T-cell (primary cell): ENCODE measurements around the gene DGAT2. TPM values are rescaled to one million over a fixed set of nuclear protein-coding genes. Genes with fewer than 3 reads are reported as not detected.
A peak's percentile ranks its signal among the peaks of the same experiment; 100 is the strongest.

Experiments used
- ATAC-seq, 4 experiments: fragments of 200-7000 bp in 3 of 4; fragments of 150-1000 bp in 1 of 4; cut with Tn5 transposase; replicated peaks in 1 of 4; 1 replicate in 3 of 4; 2 replicates in 1 of 4; pipeline ENCODE4 v1.10.0; 2021; ENCODE audit warnings: moderate library complexity in 3 of 4, mild to moderate bottlenecking in 2 of 4, moderate number of reproducible peaks in 1 of 4
- CTCF ChIA-PET, 2 donors: fragments of 300-600 bp; sonication (Branson Sonifier 250); formaldehyde crosslinking; loops; one replicate each; lab custom pipeline; 2022; ENCODE audit warnings: antibody characterized with exemption in 2 of 2; lab: Charles Lee
- POLR2A ChIA-PET, 2 donors: fragments of 300-600 bp; sonication (Branson Sonifier 250); formaldehyde crosslinking; loops; one replicate each; lab custom pipeline; 2022; ENCODE audit warnings: antibody characterized with exemption in 2 of 2; lab: Charles Lee
- DNase-seq, 35 experiments: peaks; one replicate each; pipeline versions ENCODE4 v3.0.0 to v3.0.0-alpha.2; 2013 to 2023
- H3K27ac ChIP-seq: one replicate; pipeline ENCODE4 v1.5.1; 2013; ENCODE audit warnings: low read length
- H3K27me3 ChIP-seq, 2 experiments: replicated peaks in 1 of 2; 1 replicate in 1 of 2; 2 replicates in 1 of 2; pipeline versions ENCODE4 v1.6.1 to v1.7.0; 2013; ENCODE audit warnings: low read length in 1 of 2, mixed read lengths in 1 of 2; ENCODE audit not compliant: control insufficient read depth in 2 of 2, insufficient read depth in 2 of 2; ENCODE audit errors: extremely low read depth in 1 of 2
- H3K36me3 ChIP-seq, 2 donors: 1 replicate in 1 of 2; 2 replicates in 1 of 2; pipeline versions ENCODE4 v1.6.1 to v1.7.0; 2013; ENCODE audit warnings: low read length in 1 of 2; ENCODE audit not compliant: control insufficient read depth in 2 of 2, insufficient read depth in 1 of 2; ENCODE audit errors: extremely low read depth in 1 of 2
- H3K4me1 ChIP-seq, 2 experiments: 1 replicate in 1 of 2; 2 replicates in 1 of 2; pipeline versions ENCODE4 v1.6.1 to v1.7.0; 2013; ENCODE audit warnings: low read length in 2 of 2, mixed read lengths in 1 of 2; ENCODE audit not compliant: insufficient read depth in 2 of 2, control insufficient read depth in 1 of 2; ENCODE audit errors: extremely low read depth in 1 of 2
- H3K4me3 ChIP-seq, 2 donors: 1 replicate in 1 of 2; 2 replicates in 1 of 2; pipeline versions ENCODE4 v1.5.1 to v1.7.0; 2013; ENCODE audit warnings: mild to moderate bottlenecking in 2 of 2, low read length in 1 of 2, moderate library complexity in 1 of 2; ENCODE audit not compliant: control insufficient read depth in 1 of 2; ENCODE audit errors: extremely low read depth in 1 of 2
- H3K9me3 ChIP-seq: 2 replicates; pipeline ENCODE4 v1.7.0; 2013
- H3K27ac Mint-ChIP-seq, 2 donors: one replicate each; pipeline ENCODE4 v1.8.0; 2020 to 2021; ENCODE audit warnings: mild to moderate bottlenecking in 2 of 2, mixed read lengths in 2 of 2
- H3K27me3 Mint-ChIP-seq, 2 donors: one replicate each; pipeline ENCODE4 v1.8.0; 2021 to 2022; ENCODE audit warnings: mixed read lengths in 2 of 2
- H3K36me3 Mint-ChIP-seq: one replicate; pipeline ENCODE4 v1.8.0; 2021; ENCODE audit warnings: mixed read lengths
- H3K4me1 Mint-ChIP-seq, 3 donors: one replicate each; pipeline ENCODE4 v1.8.0; 2020 to 2022; ENCODE audit warnings: mixed read lengths in 3 of 3, mild to moderate bottlenecking in 1 of 3
- H3K4me3 Mint-ChIP-seq, 3 donors: one replicate each; pipeline ENCODE4 v1.8.0; 2020 to 2022; ENCODE audit warnings: mild to moderate bottlenecking in 3 of 3, mixed read lengths in 3 of 3, moderate library complexity in 3 of 3
- H3K9me3 Mint-ChIP-seq, 3 donors: one replicate each; pipeline ENCODE4 v1.8.0; 2020 to 2022; ENCODE audit warnings: mixed read lengths in 3 of 3
- WGBS: methylation state at CpG from one replicate; pipeline ENCODE4 v1.1.5; 2013; ENCODE audit warnings: missing lambda C conversion rate; ENCODE audit not compliant: insufficient coverage; 5-methylcytosine and 5-hydroxymethylcytosine counted together
- total RNA-seq, 35 experiments: library from RNA in 6 of 35; stranded (reverse) in 6 of 35; fragments of 120-200 nt in 1 of 35; gene quantifications; one replicate each; pipeline versions ENCODE4 v1.2.1 to v1.2.4 and lab custom pipeline; 2013 to 2026

Gene DGAT2
- total RNA-seq, 5 donors from 2014 or later (not counting 1 experiment from before 2014, with no cell fraction given), result 0.14 to 1.2 (median 0.61) TPM

- ATAC-seq (no peak), DNase-seq (no peak)
- Mint-ChIP-seq H3K4me3 (no peak overlapping the region), H3K4me1 (peaks cover 11 to 22% (median 14%) of the 10 kb centered on the region in 3 donors), H3K36me3 (no peaks in the 10 kb centered on the region), H3K9me3 (no peaks in the 10 kb centered on the region), H3K27ac (no peak overlapping the region), H3K27me3 (no peaks in the 10 kb centered on the region)
- Histone ChIP-seq H3K4me1 (peaks cover 5 to 24% of the 10 kb centered on the region in 2 experiments), H3K36me3 (no peaks in the 10 kb centered on the region), H3K9me3 (no peaks in the 10 kb centered on the region), H3K27ac (no peak overlapping the region), H3K27me3 (no peaks in the 10 kb centered on the region), H3K4me3 (no peak overlapping the region)
- no CpG with 5 or more reads among the region's 6 CpGs for WGBS
- CTCF ChIA-PET, result interaction anchor here (2.9 to 4.2 kb wide), 2 partner anchors 66 to 67 kb away, joined by 26 to 45 read pairs; no protein-coding TSS in a partner anchor
- POLR2A ChIA-PET, result no interaction called here
Measured at GRCh38 chr11:75800728-75801361, 32.3 kb downstream of the DGAT2 start.

GRCh38 chr11:75801362-75802020 is 32.9 kb downstream of the DGAT2 start:
- CTCF ChIA-PET, result interaction anchor here (1.2 to 4.2 kb wide), 3 partner anchors 65 to 518 kb away, joined by 4 to 45 read pairs (median 26); no protein-coding TSS in a partner anchor
- Histone ChIP-seq H3K27me3 (no peaks in the 10 kb centered on the region), H3K4me1 (peaks cover 5 to 24% of the 10 kb centered on the region in 2 experiments), H3K9me3 (no peaks in the 10 kb centered on the region), H3K36me3 (no peaks in the 10 kb centered on the region), H3K4me3 (no peak overlapping the region), H3K27ac (no peak overlapping the region)
- H3K4me3 Mint-ChIP-seq, result no peak overlapping the region
- peak overlapping the region; percentile 22 to 27 for H3K27ac Mint-ChIP-seq
- H3K27me3 Mint-ChIP-seq, result no peaks in the 10 kb centered on the region
- H3K4me1 Mint-ChIP-seq, result peaks cover 11 to 22% (median 14%) of the 10 kb centered on the region in 3 donors
- DNase-seq (no peak), ATAC-seq (peak in 2 of 4 experiments; percentile 28 to 50)
- 73% methylated on average over 6 of the region's 9 CpGs for WGBS
- POLR2A ChIA-PET, result no interaction called here
- H3K36me3 Mint-ChIP-seq, result no peaks in the 10 kb centered on the region
- no peaks in the 10 kb centered on the region for H3K9me3 Mint-ChIP-seq

- Histone ChIP-seq H3K9me3 (no peaks in the 10 kb centered on the region), H3K4me1 (peaks cover 5 to 24% of the 10 kb centered on the region in 2 experiments), H3K4me3 (no peak overlapping the region), H3K27ac (no peak overlapping the region), H3K36me3 (no peaks in the 10 kb centered on the region), H3K27me3 (no peaks in the 10 kb centered on the region)
- no peaks in the 10 kb centered on the region for H3K36me3 Mint-ChIP-seq
- DNase-seq (no peak), ATAC-seq (no peak)
- peaks cover 0 to 1% of the 10 kb centered on the region in 2 donors for H3K27me3 Mint-ChIP-seq
- H3K9me3 Mint-ChIP-seq, result no peaks in the 10 kb centered on the region
- H3K4me1 Mint-ChIP-seq, result peaks cover 11 to 22% (median 14%) of the 10 kb centered on the region in 3 donors
- H3K4me3 Mint-ChIP-seq, result no peak overlapping the region
- 95% methylated on average over 12 of the region's 12 CpGs for WGBS
- CTCF ChIA-PET, result interaction anchor here (0.6 to 4.2 kb wide), 9 partner anchors 12 to 1690 kb away, joined by 3 to 45 read pairs (median 4); no protein-coding TSS in a partner anchor
- H3K27ac Mint-ChIP-seq, result no peak overlapping the region
- POLR2A ChIA-PET, result interaction anchor here in 1 of 2 donors (0.5 kb wide), 1 partner anchor 20 kb away, joined by 3 read pairs; no protein-coding TSS in a partner anchor
Measured at GRCh38 chr11:75802021-75802912, 33.7 kb downstream of the DGAT2 start.

GRCh38 chr11:75802913-75803820 is 34.6 kb downstream of the DGAT2 start:
- peak; percentile 76 to 87 (median 80) for ATAC-seq
- peak; percentile 6 to 83 (median 57) for DNase-seq
- WGBS, result 80% methylated on average over 2 of the region's 10 CpGs
- Histone ChIP-seq H3K27me3 (no peaks in the 10 kb centered on the region), H3K4me3 (no peak overlapping the region), H3K4me1 (peaks cover 5 to 24% of the 10 kb centered on the region in 2 experiments), H3K27ac (no peak overlapping the region), H3K9me3 (no peaks in the 10 kb centered on the region), H3K36me3 (no peaks in the 10 kb centered on the region)
- no peak overlapping the region for H3K4me3 Mint-ChIP-seq
- H3K36me3 Mint-ChIP-seq, result no peaks in the 10 kb centered on the region
- ChIA-PET POLR2A (interaction anchor here in 1 of 2 donors (0.5 kb wide), 1 partner anchor 19 kb away, joined by 3 read pairs; no protein-coding TSS in a partner anchor), CTCF (interaction anchor here (0.5 to 4.2 kb wide), 12 partner anchors 11 to 1689 kb away, joined by 3 to 45 read pairs (median 4); no protein-coding TSS in a partner anchor)
- H3K9me3 Mint-ChIP-seq, result no peaks in the 10 kb centered on the region
- no peak overlapping the region for H3K27ac Mint-ChIP-seq
- peaks cover 11 to 22% (median 14%) of the 10 kb centered on the region in 3 donors for H3K4me1 Mint-ChIP-seq
- H3K27me3 Mint-ChIP-seq, result peaks cover 0 to 2% of the 10 kb centered on the region in 2 donors

- no peak overlapping the region for H3K27ac ChIP-seq
- H3K4me1 Mint-ChIP-seq, result peaks cover 6 to 9% (median 9%) of the 10 kb centered on the region in 3 donors
- ATAC-seq (no peak), DNase-seq (no peak)
- H3K4me3 Mint-ChIP-seq, result no peak overlapping the region
- peaks cover 0 to 2% of the 10 kb centered on the region in 2 donors for H3K27me3 Mint-ChIP-seq
- no peaks in the 10 kb centered on the region for H3K36me3 ChIP-seq
- peaks cover under 1 to 4% of the 10 kb centered on the region in 2 experiments for H3K4me1 ChIP-seq
- no peaks in the 10 kb centered on the region for H3K9me3 Mint-ChIP-seq
- H3K9me3 ChIP-seq, result no peaks in the 10 kb centered on the region
- no peaks in the 10 kb centered on the region for H3K27me3 ChIP-seq
- H3K36me3 Mint-ChIP-seq, result no peaks in the 10 kb centered on the region
- POLR2A ChIA-PET, result no interaction called here
- no peak overlapping the region for H3K4me3 ChIP-seq
- H3K27ac Mint-ChIP-seq, result no peak overlapping the region
- CTCF ChIA-PET, result no interaction called here
- WGBS, result 79% methylated on average over 2 of the region's 2 CpGs
Measured at GRCh38 chr11:75809111-75809510, 40.5 kb downstream of the DGAT2 start.
